A673 (cell line): ENCODE measurements around the gene CBLL1.

ENCODE experiments used
- CTCF ChIP-seq: fragments of 300-800, 200-600 bp; sonication (generic); conservative IDR thresholded peaks from 2 replicates; pipeline ENCODE4 v1.5.1; 2017; ENCODE audit warnings: low read depth, mild to moderate bottlenecking, antibody characterized with exemption, low read length, moderate library complexity, mixed read lengths
- EZH2 ChIP-seq: fragments of 200-600 bp; sonication (generic); IDR thresholded peaks from 2 replicates; pipeline ENCODE4 v1.6.1; 2017; ENCODE audit warnings: borderline replicate concordance, low read depth, mild to moderate bottlenecking, mixed read lengths, antibody characterized with exemption, low read length; ENCODE audit not compliant: poor library complexity, severe bottlenecking

GRCh38 chr7:107783648-107784047 lies 39.7 kb downstream of the CBLL1 start:
- TF ChIP-seq CTCF (no peak), EZH2 (no peak)
